Right forelimb (tissue), 1 donor: Measurements from ENCODE around the gene HOMER1.
"Not testable (repeated sequence)": the region's sequence is repeated elsewhere in the genome, so short reads cannot be mapped to it uniquely, and the experiment has no call there.

Experiments used
- DNase-seq: peaks from one replicate; pipeline ENCODE4 v3.0.0-alpha.2; 2018

Gene HOMER1

DNA sequence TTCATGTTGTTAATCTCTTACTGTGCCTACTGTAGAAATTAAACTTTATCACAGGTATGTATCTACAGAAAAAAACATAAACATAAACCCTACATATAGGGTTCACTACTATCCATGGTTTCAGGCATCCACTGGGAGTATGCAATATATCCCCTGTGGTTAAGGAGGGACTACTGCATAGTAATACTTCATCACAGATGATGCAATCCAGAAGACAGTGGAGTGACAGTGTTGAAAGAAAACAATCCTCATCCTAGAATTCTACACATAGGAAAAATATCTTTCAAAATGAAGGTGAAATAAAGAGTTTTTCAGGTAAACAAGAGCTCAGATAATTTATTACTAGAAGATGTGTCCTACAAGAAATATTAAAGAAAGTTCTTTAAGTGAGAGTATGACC lies 105.9 kb downstream of the HOMER1 start:
- DNase-seq = no peak

DNA sequence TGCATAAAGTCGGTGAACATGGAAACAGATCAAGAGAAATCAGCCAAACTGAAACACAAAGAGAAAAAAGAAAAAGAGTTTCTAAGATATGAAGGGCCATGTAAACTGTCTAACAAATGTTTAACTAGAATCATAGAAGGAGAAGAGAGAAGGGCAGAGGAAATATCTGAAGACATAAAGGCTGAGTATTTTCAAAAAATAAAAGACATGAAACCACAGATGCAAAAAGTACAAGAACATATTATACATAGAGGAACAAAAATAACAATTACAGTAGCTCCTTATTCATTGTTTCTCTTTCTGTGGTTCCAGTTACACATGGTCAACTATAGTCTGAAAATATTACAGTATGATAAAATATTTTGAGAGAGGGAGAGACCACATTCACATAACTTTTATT lies 106.3 kb downstream of the HOMER1 start:
- no peak for DNase-seq

DNA sequence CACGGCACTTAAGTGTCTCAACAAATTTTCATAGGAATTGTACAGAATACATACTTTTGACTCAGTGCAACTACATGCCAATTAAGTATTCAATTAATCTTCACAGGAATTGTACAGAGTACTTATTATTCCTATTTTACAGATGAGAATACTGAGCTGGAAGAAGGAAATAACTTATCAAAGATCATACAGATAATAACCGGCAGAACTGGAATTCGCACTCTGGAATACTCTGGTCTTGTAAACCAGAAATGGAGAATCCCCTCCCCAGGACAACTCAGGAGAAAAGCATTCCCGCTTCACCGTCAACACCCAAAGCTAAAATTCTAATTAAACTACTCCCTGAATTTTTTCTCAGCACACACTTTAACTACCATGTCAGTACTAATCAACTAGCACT lies 112.7 kb downstream of the HOMER1 start:
- no peak for DNase-seq

DNA sequence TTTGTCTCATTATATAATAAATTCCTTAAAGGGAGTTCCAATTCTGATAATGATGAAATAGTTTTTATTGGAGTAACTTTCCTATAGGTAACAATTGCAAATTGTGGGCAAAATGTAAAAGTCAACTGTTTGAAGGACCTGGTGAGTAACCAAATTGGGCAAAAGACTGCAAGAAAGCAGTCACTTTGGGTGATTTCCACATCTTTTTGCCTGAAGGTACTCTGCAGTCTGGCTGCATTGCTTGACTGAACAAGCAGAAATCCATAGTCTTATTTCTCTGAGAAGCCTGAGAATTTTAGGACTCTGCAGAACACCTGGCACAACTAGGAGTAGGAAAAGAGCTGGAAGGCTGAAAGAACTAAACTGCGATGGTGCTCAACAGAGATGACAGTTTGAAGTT lies 114.9 kb downstream of the HOMER1 start:
- DNase-seq = no peak

DNA sequence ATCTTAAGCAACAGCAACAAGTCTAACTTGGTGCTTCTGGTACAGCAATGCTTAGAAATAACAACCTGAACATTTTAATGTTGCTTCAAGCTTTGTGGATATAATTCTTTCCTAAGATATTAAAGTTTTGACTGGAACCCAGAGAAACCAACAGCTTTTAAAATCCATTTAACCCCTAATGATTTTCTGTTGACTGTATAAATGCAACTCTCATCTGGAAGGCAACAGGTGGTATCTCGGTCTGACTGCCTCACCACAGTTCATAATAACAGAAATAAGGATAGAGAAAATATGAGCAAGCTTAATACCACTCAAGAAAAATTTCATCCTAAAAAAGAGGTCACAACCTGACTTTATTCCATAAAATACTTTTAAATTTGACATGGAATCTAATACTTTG lies 116.9 kb downstream of the HOMER1 start:
- no peak for DNase-seq

DNA sequence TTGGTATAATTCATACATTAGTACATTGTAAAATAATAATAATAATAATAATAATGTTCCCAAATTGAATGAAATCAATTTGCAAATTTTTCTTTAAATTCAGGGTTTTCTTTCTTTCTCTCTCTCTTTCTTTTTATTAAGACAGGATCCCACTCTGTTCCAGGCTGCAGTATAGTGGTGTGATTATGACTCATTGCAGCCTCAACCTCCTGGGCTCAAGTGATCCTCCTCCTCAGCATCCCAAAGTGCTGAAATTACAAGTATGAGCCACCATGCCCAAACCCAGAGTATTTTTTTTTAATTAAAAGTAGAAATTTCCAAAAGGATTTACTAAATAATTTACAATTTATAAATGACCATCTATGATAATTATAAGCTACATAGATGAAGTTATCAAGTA lies 117.7 kb downstream of the HOMER1 start:
- DNase-seq = no peak

DNA sequence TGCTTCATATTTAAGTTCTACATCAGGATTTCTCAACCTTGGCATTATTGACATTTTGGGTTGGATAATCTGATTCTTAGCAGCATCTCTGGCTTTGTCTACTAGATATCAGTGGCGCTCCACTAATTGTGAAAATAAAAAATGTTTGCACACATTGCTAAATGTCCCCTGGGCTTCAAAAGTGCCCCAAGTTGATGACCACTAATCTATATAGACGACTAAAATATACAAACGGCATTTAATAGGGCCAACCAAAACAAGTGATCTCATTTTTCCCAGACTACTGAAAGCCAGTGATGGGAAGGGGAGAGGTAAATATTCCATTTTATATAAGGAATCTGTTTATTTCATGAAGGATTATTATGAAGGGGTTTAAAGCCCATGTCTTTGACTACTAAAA lies 118.6 kb downstream of the HOMER1 start:
- no peak for DNase-seq

DNA sequence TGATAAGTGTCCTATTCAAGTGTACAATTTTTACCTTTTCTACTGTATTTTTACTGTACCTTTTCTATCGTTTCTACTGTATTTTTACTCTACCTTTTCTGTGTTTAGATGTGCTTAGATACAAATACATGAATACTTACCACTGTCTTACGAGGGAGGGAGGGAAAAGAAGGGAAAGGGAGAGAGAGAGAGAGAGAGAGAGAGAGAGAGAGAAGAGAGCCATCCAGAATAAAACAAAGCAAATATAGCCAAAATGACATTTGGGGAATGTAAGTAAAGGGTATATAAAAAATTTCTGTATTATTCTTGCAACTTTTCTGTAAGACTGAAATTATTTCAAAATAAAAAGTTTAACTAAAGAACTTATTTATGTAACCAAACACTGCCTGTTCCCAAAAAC lies 121.2 kb downstream of the HOMER1 start:
- no peak for DNase-seq

DNA sequence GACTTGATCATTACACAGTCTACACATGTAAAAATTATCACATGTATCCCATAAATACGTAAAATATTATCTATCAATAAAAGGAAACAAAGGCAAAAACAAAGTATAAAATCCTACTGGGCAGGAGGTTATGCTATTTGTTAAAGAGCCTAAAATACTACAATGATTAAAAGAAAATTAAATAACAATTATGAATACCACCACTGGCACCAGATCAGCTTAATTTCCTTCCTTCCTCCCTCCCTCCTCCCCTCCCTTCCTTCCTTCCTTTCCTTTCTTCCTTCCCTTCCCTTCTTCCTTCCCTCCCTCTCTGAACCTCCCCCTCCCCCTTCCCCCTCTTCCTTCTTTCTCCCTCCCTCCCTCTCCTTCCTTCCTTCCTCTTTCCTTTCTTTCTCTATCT lies 127.3 kb downstream of the HOMER1 start:
- DNase-seq = no peak

DNA sequence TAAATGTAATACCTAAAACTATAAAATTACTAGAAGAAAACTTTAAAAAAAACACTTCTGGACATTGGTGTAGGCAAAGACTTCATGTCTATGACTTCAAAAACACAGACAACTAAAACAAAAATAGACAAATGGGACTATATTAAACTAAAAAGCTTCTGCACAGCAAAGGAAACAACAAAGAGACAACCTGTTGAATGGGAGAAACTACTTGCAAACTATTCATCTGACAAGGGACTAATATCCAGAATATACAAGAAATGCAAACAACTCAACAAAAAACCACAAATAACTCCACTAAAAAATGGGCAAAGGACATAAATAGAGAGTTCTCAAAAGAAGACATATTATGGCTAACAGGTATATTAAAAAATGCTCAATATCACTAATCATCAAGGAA lies 128.8 kb downstream of the HOMER1 start:
- DNase-seq = not testable (repeated sequence)

DNA sequence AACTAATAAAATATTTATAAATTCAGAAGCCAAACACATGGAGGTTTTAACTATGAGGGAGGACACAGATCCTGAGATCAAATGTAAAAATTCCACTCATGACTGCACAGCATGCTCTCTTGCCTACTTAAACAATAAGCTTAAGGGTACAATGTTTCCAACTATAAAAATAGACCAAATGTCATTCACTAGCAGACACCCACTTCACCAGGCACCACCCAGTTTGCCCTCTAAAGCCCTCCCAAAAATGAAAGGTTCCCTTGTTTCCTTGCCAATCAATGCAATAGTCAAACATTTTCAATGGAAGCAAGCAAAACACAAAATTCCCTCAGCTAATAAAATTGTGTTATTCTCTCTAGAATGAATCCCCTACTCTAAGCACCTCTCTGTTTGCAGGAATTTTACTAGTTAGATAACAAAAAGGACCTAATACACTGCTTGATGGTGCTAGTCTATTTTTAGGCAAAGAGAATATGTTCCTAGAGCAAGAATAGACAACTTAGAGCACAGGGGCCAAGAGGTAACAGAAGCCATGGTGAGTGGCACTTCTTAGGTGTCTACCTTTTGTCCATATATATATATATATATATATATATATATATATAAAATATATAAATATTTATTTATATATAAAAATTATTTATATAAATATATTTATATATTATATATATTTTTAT lies 135.3 kb downstream of the HOMER1 start:
- DNase-seq = no peak

DNA sequence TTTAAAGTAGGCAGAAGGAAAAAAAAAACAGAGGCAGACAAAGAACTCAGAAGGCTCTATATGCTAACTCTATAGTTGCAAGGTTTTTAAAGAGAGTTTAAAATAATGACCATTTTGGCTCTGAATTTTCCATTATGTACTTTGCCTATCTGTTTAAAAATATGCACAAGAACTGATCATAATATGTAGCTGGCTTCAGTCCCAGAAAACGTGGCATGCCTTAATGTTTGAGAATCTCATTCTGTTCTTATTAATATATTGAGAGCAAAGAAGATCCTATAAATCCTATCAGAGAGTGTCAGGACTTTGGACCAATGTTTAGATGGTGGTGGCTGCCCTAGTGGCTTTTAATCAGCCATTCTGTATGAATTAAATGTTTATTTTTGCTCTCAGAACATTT lies 156.5 kb downstream of the HOMER1 start:
- DNase-seq = no peak

DNA sequence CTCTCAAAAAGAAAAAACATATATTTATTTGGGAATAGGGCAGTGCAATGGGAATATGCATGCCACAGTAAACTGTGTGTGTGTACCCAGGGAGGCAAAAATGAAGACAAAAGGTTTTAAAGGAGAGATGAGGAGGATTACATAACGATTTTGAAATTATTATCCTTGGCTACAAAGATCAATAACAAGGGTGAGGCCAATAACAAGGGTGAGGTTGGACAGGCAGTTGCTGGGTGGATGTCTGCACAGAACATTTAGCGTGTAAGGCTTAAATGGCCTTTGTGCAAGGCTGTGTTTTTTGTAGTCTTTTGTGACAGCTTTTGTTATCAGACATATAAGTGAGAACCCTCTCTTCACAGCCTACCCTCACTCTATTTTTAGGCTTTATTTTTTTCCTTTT lies 164.1 kb downstream of the HOMER1 start:
- no peak for DNase-seq

DNA sequence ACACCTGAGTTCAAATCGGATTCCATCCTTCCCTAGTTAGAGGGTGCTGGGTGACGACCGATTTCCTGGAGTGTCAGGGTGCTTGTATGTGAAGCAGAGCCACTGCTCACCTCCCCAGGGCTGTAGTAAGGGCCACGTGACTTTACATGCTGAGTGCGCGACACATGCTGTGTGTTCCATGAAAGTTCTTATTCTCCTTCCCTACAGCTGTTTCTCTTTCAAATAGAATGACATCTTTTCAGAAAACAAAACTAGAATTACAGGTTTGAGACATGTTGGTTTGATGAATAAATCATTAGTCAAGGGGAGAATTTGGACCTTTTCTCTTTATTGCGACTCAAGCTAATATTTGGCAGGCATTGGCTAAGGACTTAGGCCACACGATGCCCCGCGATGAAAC lies 164.9 kb downstream of the HOMER1 start:
- no peak for DNase-seq

DNA sequence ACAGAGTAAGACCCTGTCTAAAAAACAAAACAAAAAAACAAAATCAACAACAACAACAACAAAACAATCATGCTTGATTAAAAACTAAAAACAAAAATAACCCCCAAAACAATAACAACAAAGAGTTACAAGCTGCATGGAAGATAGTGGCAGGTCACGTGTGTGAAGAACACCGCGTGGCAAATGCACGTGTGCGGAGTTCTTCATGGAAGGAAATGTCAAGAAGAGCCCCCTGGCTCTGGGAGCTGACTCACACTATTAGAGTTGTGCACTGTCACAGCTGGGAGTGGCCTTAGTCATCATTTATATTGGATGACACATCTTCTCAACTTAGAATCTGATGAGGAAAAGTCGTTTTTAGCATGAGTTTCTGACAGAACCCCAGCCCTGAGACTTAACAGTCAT lies 167.5 kb downstream of the HOMER1 start:
- no peak for DNase-seq

DNA sequence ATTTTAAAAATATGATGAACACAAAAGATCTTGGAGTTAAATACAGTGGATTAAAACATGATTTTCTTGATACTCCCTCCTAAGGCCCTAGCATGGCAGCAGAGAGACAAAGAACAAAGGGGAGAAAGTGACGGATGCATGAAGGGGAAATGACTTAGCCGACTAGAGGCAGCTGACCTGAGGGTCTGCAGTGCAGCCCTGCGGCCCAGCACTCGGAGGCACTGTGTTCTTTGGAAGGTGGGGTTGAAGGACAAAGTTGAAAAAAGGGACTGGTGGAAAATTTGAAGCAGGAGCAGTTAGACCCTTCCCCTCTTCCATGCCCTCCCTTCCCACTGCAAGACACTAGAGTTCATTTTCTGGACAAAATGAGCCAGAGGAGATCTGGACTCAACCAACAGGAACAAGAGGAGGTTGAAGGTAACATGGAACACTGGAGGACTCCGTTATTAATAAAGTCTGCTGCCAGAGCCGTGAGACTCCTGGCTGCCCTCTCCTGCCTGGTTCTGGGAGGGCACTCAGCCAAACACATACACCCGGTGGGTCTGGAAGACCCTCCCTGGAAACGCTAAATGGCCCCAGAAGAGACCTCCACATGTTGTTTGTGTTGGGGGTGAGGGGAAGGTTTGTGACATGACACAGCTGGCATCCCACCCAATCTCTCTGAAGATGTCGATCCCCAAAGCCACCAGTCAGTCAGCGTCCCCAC lies 179.9 kb downstream of the HOMER1 start:
- DNase-seq = no peak

DNA sequence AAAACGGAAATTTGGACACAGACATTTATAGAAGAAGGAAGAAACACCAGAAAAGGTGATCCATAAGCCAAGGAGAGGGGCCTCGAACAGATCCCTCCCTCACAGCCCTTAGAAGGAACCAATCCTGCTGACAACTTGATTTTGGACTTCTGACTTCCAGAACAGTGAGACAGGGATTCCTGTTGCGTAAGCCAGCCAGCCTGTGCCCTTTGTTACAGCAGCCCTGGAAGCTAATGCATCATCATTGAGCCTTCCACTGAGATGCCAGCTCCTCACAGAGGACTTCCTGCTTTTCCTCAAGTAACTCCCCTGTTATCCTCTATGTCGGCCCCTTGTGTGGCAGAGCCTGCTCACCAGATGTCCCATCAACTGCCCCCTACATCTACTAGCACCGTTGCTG lies 183.9 kb downstream of the HOMER1 start:
- no peak for DNase-seq

DNA sequence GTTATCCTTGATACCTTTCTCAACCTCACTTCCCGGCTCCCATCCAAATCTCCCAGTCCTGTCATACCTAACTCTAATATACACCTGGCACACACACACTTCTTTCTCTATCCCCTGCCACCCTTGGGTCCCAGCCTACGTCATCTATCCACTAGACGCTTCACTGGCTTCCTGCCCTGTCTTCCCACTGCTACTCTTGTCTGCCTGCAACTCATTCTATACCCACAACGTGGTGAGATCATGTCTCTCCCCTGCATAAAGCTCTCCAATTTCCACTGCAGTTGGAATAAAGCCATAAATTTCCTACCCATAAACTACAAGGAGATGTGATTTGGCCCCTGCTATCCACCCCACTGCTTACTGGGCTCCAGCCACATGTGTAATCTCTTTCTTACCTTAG lies 184.5 kb downstream of the HOMER1 start:
- DNase-seq = no peak
